Neural progenitor cell (in vitro differentiated cells): ENCODE data around the gene NUDT13. TPM values are rescaled to one million over a fixed set of nuclear protein-coding genes. Genes with fewer than 3 reads are reported as not detected.
"Not testable (repeated sequence)": the region's sequence is repeated elsewhere in the genome, so short reads cannot be mapped to it uniquely, and the experiment has no call there.

Experiments used
- DNase-seq: peaks from one replicate; pipeline ENCODE4 v3.0.0-alpha.2; 2016; ENCODE audit warnings: low spot score
- H2AFZ ChIP-seq: fragments of 200-600 bp; sonication (generic); replicated peaks from 2 replicates; pipeline ENCODE4 v1.6.1; 2016; ENCODE audit warnings: antibody characterized with exemption
- H3F3A ChIP-seq: fragments of 200-600 bp; sonication (generic); 2 replicates; pipeline ENCODE4 v1.6.1; 2016; ENCODE audit warnings: antibody characterized with exemption, low read depth
- H3K27ac ChIP-seq: fragments of 200-600 bp; sonication (generic); 2 replicates; pipeline ENCODE4 v1.5.1; 2016; ENCODE audit warnings: mild to moderate bottlenecking
- H3K27me3 ChIP-seq: fragments of 200-600 bp; sonication (generic); 2 replicates; pipeline ENCODE4 v1.6.1; 2016; ENCODE audit warnings: mild to moderate bottlenecking, moderate library complexity
- H3K36me3 ChIP-seq: fragments of 200-600 bp; sonication (generic); 2 replicates; pipeline ENCODE4 v1.5.1; 2016
- H3K4me1 ChIP-seq: fragments of 200-600 bp; sonication (generic); 2 replicates; pipeline ENCODE4 v1.6.1; 2016; ENCODE audit warnings: mixed run types
- H3K4me2 ChIP-seq: fragments of 200-600 bp; sonication (generic); 2 replicates; pipeline ENCODE4 v1.6.1; 2016
- H3K4me3 ChIP-seq: fragments of 200-600 bp; sonication (generic); 2 replicates; pipeline ENCODE4 v1.5.1; 2016
- H3K79me2 ChIP-seq: fragments of 200-600 bp; sonication (generic); 2 replicates; pipeline ENCODE4 v1.6.1; 2016; ENCODE audit warnings: low read depth
- H3K9ac ChIP-seq: fragments of 200-600 bp; sonication (generic); 2 replicates; pipeline ENCODE4 v1.6.1; 2016
- H3K9me3 ChIP-seq: fragments of 200-600 bp; sonication (generic); 2 replicates; pipeline ENCODE4 v1.5.1; 2016; ENCODE audit warnings: low read depth
- H4K20me1 ChIP-seq: fragments of 200-600 bp; sonication (generic); 2 replicates; pipeline ENCODE4 v1.6.1; 2016; ENCODE audit warnings: low read depth
- H3K27ac Mint-ChIP-seq: 3 replicates; pipeline ENCODE4 v1.8.0; 2021; ENCODE audit warnings: mixed read lengths
- H3K27me3 Mint-ChIP-seq: 2 replicates; pipeline ENCODE4 v1.8.0; 2022; ENCODE audit warnings: low read depth, mild to moderate bottlenecking, inconsistent platforms, moderate library complexity, mixed read lengths; ENCODE audit not compliant: insufficient read depth
- H3K36me3 Mint-ChIP-seq: 3 replicates; pipeline ENCODE4 v1.8.0; 2021; ENCODE audit warnings: mixed read lengths
- H3K4me1 Mint-ChIP-seq: 3 replicates; pipeline ENCODE4 v1.8.0; 2021; ENCODE audit warnings: mixed read lengths
- H3K4me3 Mint-ChIP-seq: 3 replicates; pipeline ENCODE4 v1.8.0; 2021; ENCODE audit warnings: mild to moderate bottlenecking, moderate library complexity, mixed read lengths
- H3K9me3 Mint-ChIP-seq: 3 replicates; pipeline ENCODE4 v1.8.0; 2020; ENCODE audit warnings: mixed read lengths
- EZH2 ChIP-seq: fragments of 200-600 bp; sonication (generic); IDR thresholded peaks from 2 replicates; pipeline ENCODE4 v1.6.1; 2017; ENCODE audit warnings: antibody characterized with exemption, mild to moderate bottlenecking, moderate library complexity
- EZH2phosphoT487 ChIP-seq: fragments of 200-600 bp; sonication (generic); IDR thresholded peaks from 2 replicates; pipeline ENCODE4 v1.6.1; 2017; ENCODE audit warnings: antibody characterized with exemption
- total RNA-seq: library from RNA; depleted of rRNA; stranded (reverse); fragments of >200 nt; gene quantifications from 2 replicates; pipeline ENCODE4 v1.2.3, GENCODE V29; 2015; ENCODE audit warnings: low replicate concordance
- TF ChIP-seq, protein P1 (sequence below): fragments of 200-600 bp; sonication (generic); IDR thresholded peaks from 2 replicates; pipeline ENCODE4 v1.5.1; 2017; ENCODE audit warnings: antibody characterized with exemption, mild to moderate bottlenecking

NUDT13 gene
- total RNA-seq, 1 donor from 2014 or later: 3.0 TPM

DNA sequence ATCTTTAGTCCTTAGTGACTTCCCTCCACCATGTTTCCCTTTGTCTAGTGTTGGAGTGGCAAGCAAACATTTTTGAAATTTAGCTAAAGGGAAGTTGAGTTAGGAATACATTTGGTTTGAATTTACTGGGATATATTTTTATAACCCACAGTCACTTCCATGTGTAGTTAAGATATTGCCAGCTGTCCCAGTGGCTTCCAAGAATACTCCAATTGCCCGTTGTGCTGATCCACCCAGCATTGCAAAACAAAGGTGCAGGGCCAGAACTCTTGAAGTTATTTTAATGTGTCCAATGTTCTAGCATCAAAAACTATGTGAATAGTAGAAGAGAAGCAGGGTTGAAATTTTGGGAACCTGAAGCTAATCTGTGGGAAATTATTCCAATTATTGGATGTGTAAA is 11.1 kb upstream of the NUDT13 start:
- H3K27ac ChIP-seq: no peak overlapping the region
- DNase-seq: no peak
- Mint-ChIP-seq H3K4me3 (no peak overlapping the region), H3K4me1 (peaks cover 12% of the 10 kb centered on the region), H3K27ac (no peak overlapping the region), H3K27me3 (peaks cover 4% of the 10 kb centered on the region), H3K9me3 (no peaks in the 10 kb centered on the region), H3K36me3 (peaks cover 3% of the 10 kb centered on the region)
- peaks cover 13% of the 10 kb centered on the region for H3K4me1 ChIP-seq
- no peaks in the 10 kb centered on the region for H3K36me3 ChIP-seq
- H3K27me3 ChIP-seq: no peaks in the 10 kb centered on the region
- H3K4me2 ChIP-seq: no peak overlapping the region
- H3K4me3 ChIP-seq: no peak overlapping the region
- peaks cover 27% of the 10 kb centered on the region for H3F3A ChIP-seq
- no peaks in the 10 kb centered on the region for H3K9me3 ChIP-seq
- no peak for TF ChIP-seq EZH2
- no peak for TF ChIP-seq EZH2phosphoT487
- TF ChIP-seq, protein P1, sequence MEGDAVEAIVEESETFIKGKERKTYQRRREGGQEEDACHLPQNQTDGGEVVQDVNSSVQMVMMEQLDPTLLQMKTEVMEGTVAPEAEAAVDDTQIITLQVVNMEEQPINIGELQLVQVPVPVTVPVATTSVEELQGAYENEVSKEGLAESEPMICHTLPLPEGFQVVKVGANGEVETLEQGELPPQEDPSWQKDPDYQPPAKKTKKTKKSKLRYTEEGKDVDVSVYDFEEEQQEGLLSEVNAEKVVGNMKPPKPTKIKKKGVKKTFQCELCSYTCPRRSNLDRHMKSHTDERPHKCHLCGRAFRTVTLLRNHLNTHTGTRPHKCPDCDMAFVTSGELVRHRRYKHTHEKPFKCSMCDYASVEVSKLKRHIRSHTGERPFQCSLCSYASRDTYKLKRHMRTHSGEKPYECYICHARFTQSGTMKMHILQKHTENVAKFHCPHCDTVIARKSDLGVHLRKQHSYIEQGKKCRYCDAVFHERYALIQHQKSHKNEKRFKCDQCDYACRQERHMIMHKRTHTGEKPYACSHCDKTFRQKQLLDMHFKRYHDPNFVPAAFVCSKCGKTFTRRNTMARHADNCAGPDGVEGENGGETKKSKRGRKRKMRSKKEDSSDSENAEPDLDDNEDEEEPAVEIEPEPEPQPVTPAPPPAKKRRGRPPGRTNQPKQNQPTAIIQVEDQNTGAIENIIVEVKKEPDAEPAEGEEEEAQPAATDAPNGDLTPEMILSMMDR: no peak
- H3K9ac ChIP-seq: no peak overlapping the region
- no peak overlapping the region for H2AFZ ChIP-seq
- H3K79me2 ChIP-seq: peaks cover 23% of the 10 kb centered on the region
- H4K20me1 ChIP-seq: peaks cover 12% of the 10 kb centered on the region

DNA sequence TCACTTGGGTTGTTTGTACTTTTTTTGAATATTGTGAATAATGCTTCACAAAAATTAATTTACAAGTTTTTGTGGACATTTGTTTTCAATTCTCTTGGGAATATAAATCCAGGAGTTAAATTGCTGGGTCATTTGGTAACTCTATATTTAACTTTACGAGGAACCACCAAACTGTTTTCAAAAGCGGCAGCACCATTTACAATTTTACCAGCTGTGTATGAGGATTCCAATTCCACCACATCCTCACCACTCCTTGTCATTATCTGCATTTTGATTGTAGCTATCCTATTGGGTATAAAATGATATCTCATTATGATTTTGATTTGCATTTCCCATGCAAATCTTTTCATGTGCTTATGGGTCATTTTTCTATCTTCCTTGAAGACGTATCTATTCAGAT is 4.0 kb upstream of the NUDT13 start:
- H3K4me2 ChIP-seq: no peak overlapping the region
- no peak for TF ChIP-seq EZH2
- TF ChIP-seq EZH2phosphoT487: no peak
- TF ChIP-seq, protein P1: no peak
- no peaks in the 10 kb centered on the region for H3K9me3 ChIP-seq
- Mint-ChIP-seq H3K4me3 (no peak overlapping the region), H3K9me3 (peaks cover 3% of the 10 kb centered on the region), H3K4me1 (peaks cover 3% of the 10 kb centered on the region), H3K27ac (no peak overlapping the region), H3K27me3 (peaks cover 4% of the 10 kb centered on the region), H3K36me3 (peaks cover 24% of the 10 kb centered on the region)
- H4K20me1 ChIP-seq: no peaks in the 10 kb centered on the region
- H3K4me1 ChIP-seq: no peaks in the 10 kb centered on the region
- H3F3A ChIP-seq: peaks cover 1% of the 10 kb centered on the region
- no peaks in the 10 kb centered on the region for H3K27me3 ChIP-seq
- no peak overlapping the region for H3K4me3 ChIP-seq
- H3K27ac ChIP-seq: no peak overlapping the region
- no peak overlapping the region for H2AFZ ChIP-seq
- H3K9ac ChIP-seq: no peak overlapping the region
- no peak for DNase-seq
- no peaks in the 10 kb centered on the region for H3K79me2 ChIP-seq
- H3K36me3 ChIP-seq: no peaks in the 10 kb centered on the region

- H3K27ac ChIP-seq, H3K4me3 Mint-ChIP-seq, DNase-seq, H3K27ac Mint-ChIP-seq, H3K4me1 Mint-ChIP-seq, H3K4me1 ChIP-seq, H3K9me3 Mint-ChIP-seq, H3K27me3 Mint-ChIP-seq, H4K20me1 ChIP-seq, H3F3A ChIP-seq, H3K4me2 ChIP-seq, H3K4me3 ChIP-seq, H3K9me3 ChIP-seq, H3K36me3 ChIP-seq, H3K9ac ChIP-seq, H3K79me2 ChIP-seq, H2AFZ ChIP-seq, H3K27me3 ChIP-seq: not testable (repeated sequence)
- peaks cover 21% of the 10 kb centered on the region for H3K36me3 Mint-ChIP-seq
These were observed 1.0 kb upstream of the NUDT13 start for GRCh38 chr10:73109248-73109652.

- peaks cover 21% of the 10 kb centered on the region for H3K36me3 Mint-ChIP-seq
- H3K27me3 ChIP-seq, H3F3A ChIP-seq, H3K4me3 Mint-ChIP-seq, DNase-seq, H3K27ac Mint-ChIP-seq, H3K4me3 ChIP-seq, H4K20me1 ChIP-seq, H3K79me2 ChIP-seq, H3K4me1 ChIP-seq, H3K27ac ChIP-seq, H3K9me3 Mint-ChIP-seq, H3K9me3 ChIP-seq, H3K36me3 ChIP-seq, H2AFZ ChIP-seq, H3K9ac ChIP-seq, H3K4me1 Mint-ChIP-seq, H3K4me2 ChIP-seq, H3K27me3 Mint-ChIP-seq: not testable (repeated sequence)
These were observed 1.8 kb downstream of the NUDT13 start for GRCh38 chr10:73112032-73112431.
